HepG2 (cell line): Measurements from ENCODE around the gene PRR33. TPM values are rescaled to one million over a fixed set of nuclear protein-coding genes. Genes with fewer than 3 reads are reported as not detected.

ENCODE experiments used
- ATRX ChIP-seq: sonication (generic); formaldehyde crosslinking; IDR thresholded peaks from 2 replicates; pipeline ENCODE4 v1.4.0; 2020; ENCODE audit warnings: missing genetic modification reagents, borderline replicate concordance
- DNMT1 ChIP-seq: sonication (generic); formaldehyde crosslinking; IDR thresholded peaks from 2 replicates; pipeline ENCODE4 v1.5.1; 2020; ENCODE audit warnings: mild to moderate bottlenecking, missing genetic modification reagents
- HIC2 ChIP-seq: sonication (generic); formaldehyde crosslinking; IDR thresholded peaks from 2 replicates; pipeline ENCODE4 v1.9.0; 2022; ENCODE audit warnings: low read depth, missing genetic modification reagents
- HIVEP1 ChIP-seq: sonication (generic); formaldehyde crosslinking; IDR thresholded peaks from 2 replicates; pipeline ENCODE4 v1.4.0; 2020; ENCODE audit warnings: mild to moderate bottlenecking, missing genetic modification reagents
- SETDB1 ChIP-seq: sonication (generic); formaldehyde crosslinking; IDR thresholded peaks from 2 replicates; pipeline ENCODE4 v1.5.1; 2020; ENCODE audit warnings: missing genetic modification reagents, mild to moderate bottlenecking, borderline replicate concordance
- SP4 ChIP-seq: sonication (generic); formaldehyde crosslinking; IDR thresholded peaks from 2 replicates; pipeline ENCODE4 v1.8.1; 2023; ENCODE audit warnings: mild to moderate bottlenecking, missing genetic modification reagents
- TSC22D2 ChIP-seq: sonication (generic); formaldehyde crosslinking; IDR thresholded peaks from 2 replicates; pipeline ENCODE4 v1.5.1; 2020; ENCODE audit warnings: missing genetic modification reagents, mild to moderate bottlenecking, borderline replicate concordance
- ZFP36 ChIP-seq: fragments of 150-350 bp; IDR thresholded peaks from 2 replicates; pipeline ENCODE4 v1.6.1; 2018; ENCODE audit warnings: borderline replicate concordance, low read length, low read depth; ENCODE audit not compliant: partially characterized antibody
- ZNF160 ChIP-seq: sonication (generic); formaldehyde crosslinking; IDR thresholded peaks from 2 replicates; pipeline ENCODE4 v1.8.0; 2022; ENCODE audit warnings: mild to moderate bottlenecking, inconsistent platforms, missing genetic modification reagents
- ZSCAN20 ChIP-seq: sonication (generic); formaldehyde crosslinking; IDR thresholded peaks from 2 replicates; pipeline ENCODE4 v1.4.0; 2020; ENCODE audit warnings: missing genetic modification reagents, mild to moderate bottlenecking, borderline replicate concordance
- polyA plus RNA-seq, 8 experiments: library from polyadenylated mRNA; depleted of rRNA in 3 of 8; stranded (reverse) in 7 of 8; unstranded in 1 of 8; fragments of >200 nt; fragmentation: Illumina TruSeq in 4 of 8; extraction: Trizol in 4 of 8; gene quantifications; 2 replicates each; pipeline versions ENCODE4 v1.2.1 to v1.2.3, GENCODE V29; 2011 to 2016; ENCODE audit warnings: low read depth in 4 of 8, missing spikeins in 1 of 8, mixed read lengths in 1 of 8; ENCODE audit not compliant: insufficient read depth in 1 of 8
- total RNA-seq, 5 experiments: library from RNA; depleted of rRNA; stranded (reverse); fragments of >200 nt; fragmentation: Illumina TruSeq; extraction: Trizol; gene quantifications; 2 replicates each; pipeline ENCODE4 v1.2.3, GENCODE V29; 2016; ENCODE audit warnings: low read depth in 1 of 5
- TF ChIP-seq, protein P1 (sequence below): sonication (generic); formaldehyde crosslinking; IDR thresholded peaks from 2 replicates; pipeline ENCODE4 v1.9.0; 2021; ENCODE audit warnings: missing genetic modification reagents, borderline replicate concordance
- TF ChIP-seq, protein P2 (sequence below): sonication (generic); formaldehyde crosslinking; IDR thresholded peaks from 2 replicates; pipeline ENCODE4 v1.5.1; 2020; ENCODE audit warnings: missing genetic modification reagents, mild to moderate bottlenecking, borderline replicate concordance
- TF ChIP-seq, protein P3 (sequence below): sonication (generic); formaldehyde crosslinking; conservative IDR thresholded peaks from 2 replicates; pipeline ENCODE4 v1.4.0; 2020; ENCODE audit warnings: mild to moderate bottlenecking, missing genetic modification reagents, moderate library complexity
- TF ChIP-seq, protein P4 (sequence below): sonication (generic); formaldehyde crosslinking; conservative IDR thresholded peaks from 2 replicates; pipeline ENCODE4 v1.5.0; 2020; ENCODE audit warnings: missing genetic modification reagents

PRR33 gene
- total and polyA plus RNA-seq, 2 of the 13 experiments (the other 11 are each of a cell fraction or from before 2014, with no cell fraction given) = not detected

- TF ChIP-seq, protein P1, sequence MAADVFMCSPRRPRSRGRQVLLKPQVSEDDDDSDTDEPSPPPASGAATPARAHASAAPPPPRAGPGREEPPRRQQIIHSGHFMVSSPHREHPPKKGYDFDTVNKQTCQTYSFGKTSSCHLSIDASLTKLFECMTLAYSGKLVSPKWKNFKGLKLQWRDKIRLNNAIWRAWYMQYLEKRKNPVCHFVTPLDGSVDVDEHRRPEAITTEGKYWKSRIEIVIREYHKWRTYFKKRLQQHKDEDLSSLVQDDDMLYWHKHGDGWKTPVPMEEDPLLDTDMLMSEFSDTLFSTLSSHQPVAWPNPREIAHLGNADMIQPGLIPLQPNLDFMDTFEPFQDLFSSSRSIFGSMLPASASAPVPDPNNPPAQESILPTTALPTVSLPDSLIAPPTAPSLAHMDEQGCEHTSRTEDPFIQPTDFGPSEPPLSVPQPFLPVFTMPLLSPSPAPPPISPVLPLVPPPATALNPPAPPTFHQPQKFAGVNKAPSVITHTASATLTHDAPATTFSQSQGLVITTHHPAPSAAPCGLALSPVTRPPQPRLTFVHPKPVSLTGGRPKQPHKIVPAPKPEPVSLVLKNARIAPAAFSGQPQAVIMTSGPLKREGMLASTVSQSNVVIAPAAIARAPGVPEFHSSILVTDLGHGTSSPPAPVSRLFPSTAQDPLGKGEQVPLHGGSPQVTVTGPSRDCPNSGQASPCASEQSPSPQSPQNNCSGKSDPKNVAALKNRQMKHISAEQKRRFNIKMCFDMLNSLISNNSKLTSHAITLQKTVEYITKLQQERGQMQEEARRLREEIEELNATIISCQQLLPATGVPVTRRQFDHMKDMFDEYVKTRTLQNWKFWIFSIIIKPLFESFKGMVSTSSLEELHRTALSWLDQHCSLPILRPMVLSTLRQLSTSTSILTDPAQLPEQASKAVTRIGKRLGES (CRISPR knock-in tag) = no peak
- TF ChIP-seq SP4 (CRISPR knock-in tag) (peak; percentile 40; the same call in 1 of the 2 replicates), SETDB1 (CRISPR knock-in tag) (no peak), ZSCAN20 (no peak), HIC2 (CRISPR knock-in tag) (peak; percentile 100), TSC22D2 (no peak), HIVEP1 (CRISPR knock-in tag) (peak; percentile 92), ZNF160 (CRISPR knock-in tag) (peak; percentile 54), ZFP36 (no peak), ATRX (no peak), DNMT1 (peak; percentile 95)
- TF ChIP-seq, protein P2, sequence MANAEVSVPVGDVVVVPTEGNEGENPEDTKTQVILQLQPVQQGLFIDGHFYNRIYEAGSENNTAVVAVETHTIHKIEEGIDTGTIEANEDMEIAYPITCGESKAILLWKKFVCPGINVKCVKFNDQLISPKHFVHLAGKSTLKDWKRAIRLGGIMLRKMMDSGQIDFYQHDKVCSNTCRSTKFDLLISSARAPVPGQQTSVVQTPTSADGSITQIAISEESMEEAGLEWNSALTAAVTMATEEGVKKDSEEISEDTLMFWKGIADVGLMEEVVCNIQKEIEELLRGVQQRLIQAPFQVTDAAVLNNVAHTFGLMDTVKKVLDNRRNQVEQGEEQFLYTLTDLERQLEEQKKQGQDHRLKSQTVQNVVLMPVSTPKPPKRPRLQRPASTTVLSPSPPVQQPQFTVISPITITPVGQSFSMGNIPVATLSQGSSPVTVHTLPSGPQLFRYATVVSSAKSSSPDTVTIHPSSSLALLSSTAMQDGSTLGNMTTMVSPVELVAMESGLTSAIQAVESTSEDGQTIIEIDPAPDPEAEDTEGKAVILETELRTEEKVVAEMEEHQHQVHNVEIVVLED (CRISPR knock-in tag) = peak; percentile 79
- TF ChIP-seq, protein P3, sequence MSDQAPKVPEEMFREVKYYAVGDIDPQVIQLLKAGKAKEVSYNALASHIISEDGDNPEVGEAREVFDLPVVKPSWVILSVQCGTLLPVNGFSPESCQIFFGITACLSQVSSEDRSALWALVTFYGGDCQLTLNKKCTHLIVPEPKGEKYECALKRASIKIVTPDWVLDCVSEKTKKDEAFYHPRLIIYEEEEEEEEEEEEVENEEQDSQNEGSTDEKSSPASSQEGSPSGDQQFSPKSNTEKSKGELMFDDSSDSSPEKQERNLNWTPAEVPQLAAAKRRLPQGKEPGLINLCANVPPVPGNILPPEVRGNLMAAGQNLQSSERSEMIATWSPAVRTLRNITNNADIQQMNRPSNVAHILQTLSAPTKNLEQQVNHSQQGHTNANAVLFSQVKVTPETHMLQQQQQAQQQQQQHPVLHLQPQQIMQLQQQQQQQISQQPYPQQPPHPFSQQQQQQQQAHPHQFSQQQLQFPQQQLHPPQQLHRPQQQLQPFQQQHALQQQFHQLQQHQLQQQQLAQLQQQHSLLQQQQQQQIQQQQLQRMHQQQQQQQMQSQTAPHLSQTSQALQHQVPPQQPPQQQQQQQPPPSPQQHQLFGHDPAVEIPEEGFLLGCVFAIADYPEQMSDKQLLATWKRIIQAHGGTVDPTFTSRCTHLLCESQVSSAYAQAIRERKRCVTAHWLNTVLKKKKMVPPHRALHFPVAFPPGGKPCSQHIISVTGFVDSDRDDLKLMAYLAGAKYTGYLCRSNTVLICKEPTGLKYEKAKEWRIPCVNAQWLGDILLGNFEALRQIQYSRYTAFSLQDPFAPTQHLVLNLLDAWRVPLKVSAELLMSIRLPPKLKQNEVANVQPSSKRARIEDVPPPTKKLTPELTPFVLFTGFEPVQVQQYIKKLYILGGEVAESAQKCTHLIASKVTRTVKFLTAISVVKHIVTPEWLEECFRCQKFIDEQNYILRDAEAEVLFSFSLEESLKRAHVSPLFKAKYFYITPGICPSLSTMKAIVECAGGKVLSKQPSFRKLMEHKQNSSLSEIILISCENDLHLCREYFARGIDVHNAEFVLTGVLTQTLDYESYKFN (CRISPR knock-in tag) = peak; percentile 94
- TF ChIP-seq, protein P4, sequence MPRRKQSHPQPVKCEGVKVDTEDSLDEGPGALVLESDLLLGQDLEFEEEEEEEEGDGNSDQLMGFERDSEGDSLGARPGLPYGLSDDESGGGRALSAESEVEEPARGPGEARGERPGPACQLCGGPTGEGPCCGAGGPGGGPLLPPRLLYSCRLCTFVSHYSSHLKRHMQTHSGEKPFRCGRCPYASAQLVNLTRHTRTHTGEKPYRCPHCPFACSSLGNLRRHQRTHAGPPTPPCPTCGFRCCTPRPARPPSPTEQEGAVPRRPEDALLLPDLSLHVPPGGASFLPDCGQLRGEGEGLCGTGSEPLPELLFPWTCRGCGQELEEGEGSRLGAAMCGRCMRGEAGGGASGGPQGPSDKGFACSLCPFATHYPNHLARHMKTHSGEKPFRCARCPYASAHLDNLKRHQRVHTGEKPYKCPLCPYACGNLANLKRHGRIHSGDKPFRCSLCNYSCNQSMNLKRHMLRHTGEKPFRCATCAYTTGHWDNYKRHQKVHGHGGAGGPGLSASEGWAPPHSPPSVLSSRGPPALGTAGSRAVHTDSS (CRISPR knock-in tag) = no peak
These were observed 49.3 kb downstream of the PRR33 start (continued) for GRCh38 chr11:1842149-1843097.
